Astrocyte (in vitro differentiated cells and primary cell): ENCODE data around the gene BAG5.

Experiments
- CTCF ChIP-seq: IDR thresholded peaks from 2 replicates; pipeline ENCODE4 v1.5.1; 2011; ENCODE audit warnings: low read depth, mild to moderate bottlenecking, inconsistent platforms, low read length, moderate library complexity; ENCODE audit not compliant: insufficient read depth
- EZH2 ChIP-seq: IDR thresholded peaks from 2 replicates; pipeline ENCODE4 v1.6.1; 2012; ENCODE audit warnings: mild to moderate bottlenecking, low read length, inconsistent platforms; ENCODE audit not compliant: insufficient read depth

DNA sequence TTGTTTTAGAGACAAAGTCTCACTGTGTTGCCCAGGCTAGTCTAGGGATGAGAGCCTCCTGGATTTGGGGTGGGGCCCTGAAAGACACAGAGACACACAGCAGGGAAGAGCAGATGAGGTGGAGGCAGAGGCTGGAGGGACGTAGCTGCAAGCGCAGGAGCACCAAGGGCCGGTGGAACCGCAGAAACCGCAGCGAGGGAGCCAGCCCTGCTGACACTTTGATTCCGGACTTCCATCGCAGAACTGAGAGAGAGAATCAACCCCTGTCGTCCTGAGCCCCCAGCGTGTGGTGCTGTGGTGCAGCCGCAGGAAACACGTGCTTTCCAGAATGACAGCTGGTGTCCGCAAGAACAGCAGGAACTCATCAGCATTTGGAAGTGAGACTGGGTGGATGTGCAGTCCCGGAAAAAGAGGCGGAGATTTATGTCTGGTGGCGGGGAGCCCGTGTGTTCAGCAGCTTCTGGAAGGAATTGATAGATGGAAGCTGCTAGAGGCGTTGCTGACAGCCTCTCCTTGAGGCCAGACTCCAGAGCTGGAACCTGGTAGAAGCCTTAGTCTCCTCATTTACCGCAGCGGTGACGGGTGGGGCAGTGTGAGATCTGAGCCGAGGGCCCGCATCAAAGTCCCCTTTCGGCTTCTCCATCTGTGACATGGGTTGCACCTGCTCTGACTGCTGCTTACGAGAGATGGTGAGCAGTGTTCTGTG, 44.7 kb upstream of the BAG5 start:
- TF ChIP-seq CTCF, result peak; percentile 8
- no peak for TF ChIP-seq EZH2
